Duodenal mucosa (tissue), 2 donors: Measurements from ENCODE around the gene RASSF7.
A peak's percentile ranks its signal among the peaks of the same experiment; 100 is the strongest.

Experiments used
- H3K27ac ChIP-seq: one replicate; pipeline ENCODE4 v1.7.0; 2013; ENCODE audit warnings: low read depth, low read length
- H3K27me3 ChIP-seq, 2 donors: one replicate each; pipeline ENCODE4 v1.7.0; 2013; ENCODE audit warnings: low read length in 2 of 2, control low read depth in 1 of 2; ENCODE audit not compliant: insufficient read depth in 2 of 2, control insufficient read depth in 1 of 2
- H3K36me3 ChIP-seq, 2 donors: one replicate each; pipeline ENCODE4 v1.7.0; 2013; ENCODE audit warnings: low read length in 2 of 2, control low read depth in 1 of 2; ENCODE audit not compliant: insufficient read depth in 2 of 2, control insufficient read depth in 1 of 2
- H3K4me1 ChIP-seq, 2 donors: one replicate each; pipeline ENCODE4 v1.7.0; 2013; ENCODE audit warnings: low read length in 2 of 2, control low read depth in 1 of 2; ENCODE audit not compliant: insufficient read depth in 2 of 2, control insufficient read depth in 1 of 2
- H3K4me3 ChIP-seq, 2 donors: one replicate each; pipeline ENCODE4 v1.7.0; 2013; ENCODE audit warnings: low read length in 2 of 2, low read depth in 1 of 2
- H3K9ac ChIP-seq, 2 donors: one replicate each; pipeline ENCODE4 v1.7.0; 2013; ENCODE audit warnings: low read length in 2 of 2, low read depth in 1 of 2
- H3K9me3 ChIP-seq, 2 donors: one replicate each; pipeline ENCODE4 v1.7.0; 2013; ENCODE audit warnings: low read length in 2 of 2, control low read depth in 1 of 2; ENCODE audit not compliant: control insufficient read depth in 1 of 2

Gene RASSF7

GRCh38 chr11:609341-609811 lies 48.6 kb downstream of the RASSF7 start:
- H3K27ac ChIP-seq = no peak overlapping the region
- H3K4me1 ChIP-seq = peaks cover 35% of the 10 kb centered on the region in 2 donors
- H3K9ac ChIP-seq = no peak overlapping the region
- no peaks in the 10 kb centered on the region for H3K9me3 ChIP-seq
- H3K4me3 ChIP-seq = no peak overlapping the region
- peaks cover 65 to 92% of the 10 kb centered on the region in 2 donors for H3K36me3 ChIP-seq
- H3K27me3 ChIP-seq = no peaks in the 10 kb centered on the region

- no peak overlapping the region for H3K9ac ChIP-seq
- peaks cover 56 to 86% of the 10 kb centered on the region in 2 donors for H3K36me3 ChIP-seq
- peaks cover 43 to 44% of the 10 kb centered on the region in 2 donors for H3K4me1 ChIP-seq
- H3K4me3 ChIP-seq = no peak overlapping the region
- H3K27me3 ChIP-seq = no peaks in the 10 kb centered on the region
- H3K27ac ChIP-seq = no peak overlapping the region
- H3K9me3 ChIP-seq = no peaks in the 10 kb centered on the region
Observed at GRCh38 chr11:610146-610801, 49.5 kb downstream of the RASSF7 start.

GRCh38 chr11:611001-611996 lies 50.5 kb downstream of the RASSF7 start:
- Histone ChIP-seq H3K36me3 (peaks cover 49 to 76% of the 10 kb centered on the region in 2 donors), H3K27me3 (no peaks in the 10 kb centered on the region), H3K4me3 (no peak overlapping the region), H3K9me3 (no peaks in the 10 kb centered on the region), H3K27ac (no peak overlapping the region), H3K9ac (no peak overlapping the region), H3K4me1 (peaks cover 45% of the 10 kb centered on the region in 2 donors)

GRCh38 chr11:612201-612960 lies 51.6 kb downstream of the RASSF7 start:
- Histone ChIP-seq H3K9me3 (no peaks in the 10 kb centered on the region), H3K4me3 (no peak overlapping the region), H3K9ac (peak overlapping the region; percentile 41 to 43), H3K4me1 (peaks cover 45 to 49% of the 10 kb centered on the region in 2 donors), H3K36me3 (peaks cover 42 to 65% of the 10 kb centered on the region in 2 donors), H3K27ac (peak overlapping the region; percentile 62), H3K27me3 (no peaks in the 10 kb centered on the region)

GRCh38 chr11:612961-613300 lies 52.2 kb downstream of the RASSF7 start:
- Histone ChIP-seq H3K9ac (peak overlapping the region in 1 of 2 donors; percentile 25), H3K4me1 (peaks cover 45 to 49% of the 10 kb centered on the region in 2 donors), H3K27ac (peak overlapping the region; percentile 62), H3K36me3 (peaks cover 37 to 59% of the 10 kb centered on the region in 2 donors), H3K27me3 (no peaks in the 10 kb centered on the region), H3K4me3 (no peak overlapping the region), H3K9me3 (no peaks in the 10 kb centered on the region)

- peaks cover 45 to 49% of the 10 kb centered on the region in 2 donors for H3K4me1 ChIP-seq
- H3K36me3 ChIP-seq = peaks cover 31 to 60% of the 10 kb centered on the region in 2 donors
- H3K4me3 ChIP-seq = peak overlapping the region in 1 of 2 donors; percentile 80
- no peaks in the 10 kb centered on the region for H3K9me3 ChIP-seq
- H3K9ac ChIP-seq = peak overlapping the region in 1 of 2 donors; percentile 97
- H3K27ac ChIP-seq = peak overlapping the region; percentile 94
- H3K27me3 ChIP-seq = no peaks in the 10 kb centered on the region
Observed at GRCh38 chr11:613369-613968, 52.7 kb downstream of the RASSF7 start.
